ENCODE measurements around the gene ZEB1.
"Not testable (repeated sequence)": the region's sequence is repeated elsewhere in the genome, so short reads cannot be mapped to it uniquely, and the experiment has no call there.

DNA sequence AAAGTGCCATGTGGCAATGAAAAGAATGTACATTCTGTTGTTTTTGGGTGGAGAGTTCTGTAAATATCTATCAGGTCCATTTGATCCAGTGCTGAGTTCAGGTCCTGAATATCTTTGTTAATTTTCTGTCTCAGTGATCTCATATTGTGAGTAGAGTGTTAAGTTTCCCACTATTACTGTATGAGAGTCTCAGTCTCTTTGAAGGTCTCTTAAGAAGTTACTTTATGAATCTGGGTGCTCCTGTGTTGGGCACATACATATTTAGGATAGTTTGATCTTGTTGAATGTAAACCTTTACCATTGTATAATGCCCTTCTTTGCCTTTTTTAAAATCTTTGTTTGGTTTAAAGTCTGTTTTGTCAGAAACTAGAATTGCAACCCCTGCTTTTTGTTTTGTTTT is 109.5 kb downstream of the ZEB1 start:
- TF ChIP-seq, protein P1, sequence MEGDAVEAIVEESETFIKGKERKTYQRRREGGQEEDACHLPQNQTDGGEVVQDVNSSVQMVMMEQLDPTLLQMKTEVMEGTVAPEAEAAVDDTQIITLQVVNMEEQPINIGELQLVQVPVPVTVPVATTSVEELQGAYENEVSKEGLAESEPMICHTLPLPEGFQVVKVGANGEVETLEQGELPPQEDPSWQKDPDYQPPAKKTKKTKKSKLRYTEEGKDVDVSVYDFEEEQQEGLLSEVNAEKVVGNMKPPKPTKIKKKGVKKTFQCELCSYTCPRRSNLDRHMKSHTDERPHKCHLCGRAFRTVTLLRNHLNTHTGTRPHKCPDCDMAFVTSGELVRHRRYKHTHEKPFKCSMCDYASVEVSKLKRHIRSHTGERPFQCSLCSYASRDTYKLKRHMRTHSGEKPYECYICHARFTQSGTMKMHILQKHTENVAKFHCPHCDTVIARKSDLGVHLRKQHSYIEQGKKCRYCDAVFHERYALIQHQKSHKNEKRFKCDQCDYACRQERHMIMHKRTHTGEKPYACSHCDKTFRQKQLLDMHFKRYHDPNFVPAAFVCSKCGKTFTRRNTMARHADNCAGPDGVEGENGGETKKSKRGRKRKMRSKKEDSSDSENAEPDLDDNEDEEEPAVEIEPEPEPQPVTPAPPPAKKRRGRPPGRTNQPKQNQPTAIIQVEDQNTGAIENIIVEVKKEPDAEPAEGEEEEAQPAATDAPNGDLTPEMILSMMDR (IDR thresholded peaks at IDR 0.05): not testable (repeated sequence)
- TF ChIP-seq POLR2AphosphoS5 (IDR thresholded peaks at IDR 0.05; ENCODE audit: insufficient read depth in 1 of 2, low read depth in 1 of 2); POLR2A (IDR thresholded peaks at IDR 0.05): not testable (repeated sequence)

All from vagina (tissue), 2 donors.